GM18519 (cell line): Measurements from ENCODE around the gene EPO.

ENCODE experiments used
- ATAC-seq: cut with Tn5 transposase; IDR thresholded peaks from one replicate; pipeline ENCODE4 v1.9.1; 2021; ENCODE audit warnings: mild to moderate bottlenecking, moderate library complexity; ENCODE audit not compliant: unreplicated experiment, low FRiP score

EPO gene

DNA sequence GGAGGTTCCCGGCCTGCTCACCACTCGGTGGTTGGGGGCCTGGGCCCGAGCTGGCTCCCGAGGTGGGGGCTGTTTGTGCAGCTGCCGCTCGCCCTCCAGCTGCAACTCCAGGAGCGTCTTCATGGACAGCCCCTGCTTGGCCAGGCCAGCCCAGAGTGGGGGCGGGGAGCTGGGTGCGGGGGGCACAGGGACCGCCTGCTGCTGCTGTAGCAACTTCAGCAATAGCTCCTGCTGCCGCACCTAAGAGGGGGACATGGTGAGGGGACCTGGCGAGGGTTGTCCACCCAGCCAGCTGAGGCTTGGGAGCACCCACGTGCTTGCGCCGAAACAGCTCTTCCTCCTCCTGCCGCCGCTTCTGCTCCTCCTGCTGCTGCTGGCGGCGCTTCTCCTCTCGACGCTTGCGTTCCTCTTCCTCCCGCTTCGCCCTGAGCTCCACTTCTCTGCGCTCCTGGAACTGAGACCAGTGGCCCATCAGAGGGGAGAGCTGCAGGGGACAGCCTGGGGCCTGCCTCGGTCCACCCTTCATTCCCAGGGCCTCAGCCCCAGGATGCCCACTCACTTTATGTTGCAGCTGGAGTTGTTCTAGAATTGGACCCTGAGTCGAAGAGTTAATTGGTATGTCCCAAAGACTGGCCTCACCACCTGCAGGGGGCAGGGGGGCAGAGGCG, 37.1 kb upstream of the EPO start:
- ATAC-seq = no peak

- ATAC-seq = no peak
These were observed 36.4 kb upstream of the EPO start for GRCh38 chr7:100683659-100684533.

DNA sequence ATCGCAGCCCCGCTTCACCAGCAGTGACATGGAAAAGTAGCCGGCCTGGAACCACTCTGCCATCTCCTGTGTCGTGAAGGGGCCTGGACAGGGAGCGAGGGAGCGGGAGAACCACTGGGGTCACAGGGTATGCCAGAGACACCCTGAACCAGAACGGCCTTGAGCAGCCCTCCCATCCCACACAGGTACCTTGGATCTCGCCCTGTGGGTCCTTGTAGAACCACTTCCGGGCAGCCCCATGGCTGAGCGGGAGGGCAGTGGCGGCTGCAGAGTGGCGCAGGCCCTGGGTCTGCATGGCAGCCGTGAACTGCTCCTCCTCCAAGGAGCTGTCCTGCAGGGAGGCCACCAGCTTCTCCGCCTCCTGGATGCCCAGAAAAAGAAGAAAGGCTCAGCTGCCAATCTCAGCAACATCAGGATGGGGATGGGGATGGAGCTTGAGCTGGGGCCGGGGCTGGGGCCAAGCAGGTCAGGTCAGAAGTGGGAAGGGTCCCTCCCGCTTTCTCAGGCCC, 35.7 kb upstream of the EPO start:
- ATAC-seq = no peak

GRCh38 chr7:100685049-100685605, 35.1 kb upstream of the EPO start:
- ATAC-seq = no peak

DNA sequence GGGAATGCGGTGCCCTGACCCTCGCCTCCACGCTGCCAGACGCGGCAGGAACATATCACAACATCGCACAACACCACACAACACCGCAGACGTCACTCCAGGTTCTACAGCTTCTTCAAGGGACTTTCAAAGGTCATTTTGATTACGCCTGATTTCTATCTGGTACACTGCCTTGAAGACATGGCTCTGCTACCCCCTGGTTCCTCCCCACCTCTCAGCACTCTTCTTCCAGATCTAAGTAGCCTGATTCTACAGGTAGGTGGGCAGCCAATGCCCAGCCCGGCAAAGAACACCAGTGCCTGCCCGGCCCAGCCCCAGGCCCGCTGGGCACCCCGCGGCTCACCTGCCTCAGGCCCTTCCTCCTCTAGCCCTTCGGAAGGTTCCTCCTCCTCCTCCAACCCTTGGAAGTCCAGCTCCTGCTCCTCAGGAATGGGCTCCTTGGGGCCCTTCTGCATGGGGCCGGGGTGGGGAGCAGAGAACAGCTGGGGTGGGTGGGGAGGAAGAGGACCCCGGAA, 34.6 kb upstream of the EPO start:
- no peak for ATAC-seq

- no peak for ATAC-seq
These were observed 34.0 kb upstream of the EPO start for GRCh38 chr7:100686201-100686821.

DNA sequence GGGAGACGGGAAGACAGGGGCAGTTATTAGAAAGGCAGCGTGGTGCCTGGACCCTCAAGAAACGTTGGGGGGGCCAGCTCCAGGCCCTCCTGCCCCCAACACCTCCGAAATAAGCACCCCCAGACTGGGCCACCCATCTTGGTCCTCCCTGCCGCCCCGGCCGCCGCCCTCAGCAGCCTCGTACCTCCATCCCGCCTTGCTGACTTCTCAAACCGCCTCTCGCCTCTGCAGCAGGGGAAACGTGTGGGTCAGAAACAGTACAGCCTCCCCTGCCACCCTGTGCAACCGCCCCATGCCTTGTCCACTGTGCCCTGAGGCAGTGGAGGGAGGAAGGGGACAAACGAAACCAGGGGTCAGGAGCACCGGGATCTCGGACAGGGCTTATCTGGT, 33.5 kb upstream of the EPO start:
- ATAC-seq = no peak

DNA sequence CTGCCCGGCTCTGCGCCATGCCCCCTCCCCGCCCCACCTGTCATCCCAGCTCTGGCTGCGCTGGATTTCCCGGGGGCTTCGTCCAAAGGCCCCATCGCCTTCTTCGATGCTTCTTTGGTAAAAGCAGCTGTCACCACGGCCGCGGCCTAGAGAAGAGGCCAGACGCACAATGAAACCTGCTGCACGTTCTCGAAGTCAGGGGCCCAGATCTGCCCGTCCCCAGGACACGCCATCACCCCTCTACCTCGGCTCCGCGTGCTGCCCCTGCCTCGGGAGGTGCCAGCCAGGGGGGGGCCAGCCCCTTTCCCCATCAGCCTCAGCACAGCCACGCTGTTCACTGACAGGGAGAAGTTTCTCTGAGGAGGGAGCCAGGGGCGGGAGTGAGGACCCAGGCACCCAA, 33.0 kb upstream of the EPO start:
- no peak for ATAC-seq

- no peak for ATAC-seq
These were observed 32.4 kb upstream of the EPO start for GRCh38 chr7:100687751-100688300.

GRCh38 chr7:100688326-100688860, 31.9 kb upstream of the EPO start:
- no peak for ATAC-seq

GRCh38 chr7:100689230-100690135, 30.8 kb upstream of the EPO start:
- ATAC-seq = no peak

DNA sequence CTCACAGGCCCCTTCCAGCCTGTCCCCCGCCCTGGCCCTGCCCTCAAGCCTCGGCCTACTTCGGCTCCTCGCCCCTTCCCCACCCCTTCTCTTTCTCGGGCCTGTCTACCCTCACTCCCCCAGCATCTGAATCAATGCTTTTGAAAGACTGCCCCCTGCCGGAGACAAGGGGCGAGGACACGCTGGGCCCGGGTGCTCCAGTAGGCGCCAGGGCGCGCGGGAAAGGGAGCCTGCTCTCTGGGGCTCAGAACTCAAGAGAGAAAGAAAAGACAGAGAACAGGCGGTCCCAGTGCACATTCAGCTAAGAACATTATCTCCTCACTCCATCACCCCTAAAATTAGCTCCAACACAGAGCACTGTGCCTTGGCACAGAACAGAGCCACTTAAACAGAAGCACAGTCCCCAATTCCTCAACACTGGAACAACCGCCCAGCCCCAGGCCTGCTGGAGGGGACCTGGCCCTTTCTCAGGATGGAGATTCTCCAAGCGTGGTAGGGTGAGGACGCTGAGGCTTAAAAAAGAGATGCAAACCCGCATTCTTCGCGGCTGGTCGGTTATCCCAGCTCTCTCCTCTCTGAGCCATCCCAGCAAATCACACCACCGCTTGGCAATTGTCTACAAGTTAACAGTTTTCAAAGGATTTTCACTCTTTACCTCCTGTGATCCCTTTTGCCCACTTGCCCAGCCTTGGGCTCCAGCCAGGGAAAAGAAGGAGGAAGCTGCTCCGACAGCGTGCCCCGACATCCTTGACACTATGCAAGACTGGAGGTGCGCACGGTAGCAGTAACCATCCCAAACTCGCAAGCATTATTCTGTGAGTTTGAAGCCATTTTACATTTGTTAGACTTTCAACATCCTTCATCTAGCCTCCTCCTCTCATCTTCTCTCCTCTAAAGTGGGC, 28.3 kb upstream of the EPO start:
- ATAC-seq = no peak

- no peak for ATAC-seq
These were observed 27.7 kb upstream of the EPO start for GRCh38 chr7:100692578-100692961.

- no peak for ATAC-seq
These were observed 26.8 kb upstream of the EPO start for GRCh38 chr7:100693312-100694097.

DNA sequence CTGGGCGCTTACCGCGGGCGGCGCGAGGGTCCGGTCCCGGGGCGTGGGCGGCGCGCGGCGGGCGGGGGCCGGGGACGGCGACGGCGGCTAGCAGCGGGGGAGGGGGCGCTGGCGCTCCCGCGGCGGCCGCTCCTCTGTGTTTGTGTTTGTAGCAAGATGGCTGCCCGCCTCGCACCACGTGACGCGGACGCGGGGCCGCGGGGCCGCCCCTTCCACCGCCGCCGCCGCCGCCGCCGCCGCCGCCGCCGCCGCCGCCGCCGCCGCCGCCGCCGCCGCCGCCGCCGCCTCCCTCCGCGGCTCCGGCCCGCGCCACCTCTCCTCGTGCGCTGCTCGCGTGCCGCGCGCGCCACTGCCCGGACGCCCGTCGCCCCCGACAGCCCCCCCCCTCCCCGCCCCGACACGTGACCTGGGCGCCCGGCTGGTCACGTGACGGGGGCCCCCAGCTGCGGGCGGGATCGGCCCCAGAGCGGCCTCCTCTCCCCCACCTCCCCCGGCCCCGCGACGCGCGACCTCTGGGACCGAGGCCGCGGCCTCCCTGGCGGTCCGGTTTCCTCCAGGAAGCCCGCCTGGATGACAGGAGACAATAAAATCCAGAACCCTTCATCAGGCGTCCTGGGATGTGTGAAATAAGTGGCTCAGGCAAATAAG, 26.0 kb upstream of the EPO start, which contains the start of gene GIGYF1:
Gene GIGYF1 (minus strand): TSS at position 153 of the 648 bp plus-strand sequence. CDS start 6,012 bp downstream, outside the sequence.
- ATAC-seq = no peak

GRCh38 chr7:100696123-100696521, 24.1 kb upstream of the EPO start:
- no peak for ATAC-seq

DNA sequence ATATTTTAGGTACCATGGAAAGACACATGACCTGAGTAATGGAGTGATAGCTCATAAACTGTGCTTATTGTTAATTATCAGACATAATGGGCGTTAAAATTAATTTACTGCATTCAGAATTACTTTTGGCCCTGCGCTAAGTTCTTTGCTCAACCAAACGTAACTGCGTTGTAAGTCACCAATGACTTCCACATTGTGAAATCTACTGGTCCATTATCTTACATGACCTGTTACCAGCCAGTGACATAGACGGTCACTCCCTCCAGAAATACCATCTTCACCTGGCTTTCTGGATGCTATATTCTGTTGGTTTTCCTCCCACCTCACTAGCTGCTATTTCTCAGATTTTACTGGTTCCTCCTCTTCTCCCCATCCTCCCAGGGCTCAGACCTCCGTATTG, 21.2 kb upstream of the EPO start:
- no peak for ATAC-seq
